Germinal center (tissue), 1 donor: ENCODE results near the gene TSPAN7.

ENCODE experiments used
- DNase-seq: peaks from one replicate; pipeline ENCODE4 v3.0.0; 2012; ENCODE audit warnings: mixed read lengths, low spot score

The TSPAN7 gene

GRCh38 chrX:38694394-38694793 lies 133.1 kb downstream of the TSPAN7 start:
- no peak for DNase-seq

- no peak for DNase-seq
Observed at GRCh38 chrX:38697461-38697860, 136.1 kb downstream of the TSPAN7 start.

- no peak for DNase-seq
Observed at GRCh38 chrX:38699121-38699520, 137.8 kb downstream of the TSPAN7 start.

GRCh38 chrX:38699696-38700095 lies 138.4 kb downstream of the TSPAN7 start:
- no peak for DNase-seq

- no peak for DNase-seq
Observed at GRCh38 chrX:38701073-38701472, 139.7 kb downstream of the TSPAN7 start.

GRCh38 chrX:38704146-38704882 lies 143.0 kb downstream of the TSPAN7 start:
- no peak for DNase-seq

- peak; percentile 3 for DNase-seq
Observed at GRCh38 chrX:38717871-38718270, 156.5 kb downstream of the TSPAN7 start.

- no peak for DNase-seq
Observed at GRCh38 chrX:38718311-38718710, 157.0 kb downstream of the TSPAN7 start.

- no peak for DNase-seq
Observed at GRCh38 chrX:38726612-38727011, 165.3 kb downstream of the TSPAN7 start.

- no peak for DNase-seq
Observed at GRCh38 chrX:38727668-38728067, 166.3 kb downstream of the TSPAN7 start.

- DNase-seq, result no peak
Observed at GRCh38 chrX:38732866-38733265, 171.5 kb downstream of the TSPAN7 start.
